Neural progenitor cell (in vitro differentiated cells): ENCODE measurements around the gene NGFR. TPM values are rescaled to one million over a fixed set of nuclear protein-coding genes. Genes with fewer than 3 reads are reported as not detected.

Experiments used
- DNase-seq: peaks from one replicate; pipeline ENCODE4 v3.0.0-alpha.2; 2016; ENCODE audit warnings: low spot score
- H2AFZ ChIP-seq: fragments of 200-600 bp; sonication (generic); replicated peaks from 2 replicates; pipeline ENCODE4 v1.6.1; 2016; ENCODE audit warnings: antibody characterized with exemption
- H3F3A ChIP-seq: fragments of 200-600 bp; sonication (generic); 2 replicates; pipeline ENCODE4 v1.6.1; 2016; ENCODE audit warnings: antibody characterized with exemption, low read depth
- H3K27ac ChIP-seq: fragments of 200-600 bp; sonication (generic); 2 replicates; pipeline ENCODE4 v1.5.1; 2016; ENCODE audit warnings: mild to moderate bottlenecking
- H3K27me3 ChIP-seq: fragments of 200-600 bp; sonication (generic); 2 replicates; pipeline ENCODE4 v1.6.1; 2016; ENCODE audit warnings: mild to moderate bottlenecking, moderate library complexity
- H3K36me3 ChIP-seq: fragments of 200-600 bp; sonication (generic); 2 replicates; pipeline ENCODE4 v1.5.1; 2016
- H3K4me1 ChIP-seq: fragments of 200-600 bp; sonication (generic); 2 replicates; pipeline ENCODE4 v1.6.1; 2016; ENCODE audit warnings: mixed run types
- H3K4me2 ChIP-seq: fragments of 200-600 bp; sonication (generic); 2 replicates; pipeline ENCODE4 v1.6.1; 2016
- H3K4me3 ChIP-seq: fragments of 200-600 bp; sonication (generic); 2 replicates; pipeline ENCODE4 v1.5.1; 2016
- H3K79me2 ChIP-seq: fragments of 200-600 bp; sonication (generic); 2 replicates; pipeline ENCODE4 v1.6.1; 2016; ENCODE audit warnings: low read depth
- H3K9ac ChIP-seq: fragments of 200-600 bp; sonication (generic); 2 replicates; pipeline ENCODE4 v1.6.1; 2016
- H3K9me3 ChIP-seq: fragments of 200-600 bp; sonication (generic); 2 replicates; pipeline ENCODE4 v1.5.1; 2016; ENCODE audit warnings: low read depth
- H4K20me1 ChIP-seq: fragments of 200-600 bp; sonication (generic); 2 replicates; pipeline ENCODE4 v1.6.1; 2016; ENCODE audit warnings: low read depth
- H3K27ac Mint-ChIP-seq: 3 replicates; pipeline ENCODE4 v1.8.0; 2021; ENCODE audit warnings: mixed read lengths
- H3K27me3 Mint-ChIP-seq: 2 replicates; pipeline ENCODE4 v1.8.0; 2022; ENCODE audit warnings: low read depth, mild to moderate bottlenecking, inconsistent platforms, moderate library complexity, mixed read lengths; ENCODE audit not compliant: insufficient read depth
- H3K36me3 Mint-ChIP-seq: 3 replicates; pipeline ENCODE4 v1.8.0; 2021; ENCODE audit warnings: mixed read lengths
- H3K4me1 Mint-ChIP-seq: 3 replicates; pipeline ENCODE4 v1.8.0; 2021; ENCODE audit warnings: mixed read lengths
- H3K4me3 Mint-ChIP-seq: 3 replicates; pipeline ENCODE4 v1.8.0; 2021; ENCODE audit warnings: mild to moderate bottlenecking, moderate library complexity, mixed read lengths
- H3K9me3 Mint-ChIP-seq: 3 replicates; pipeline ENCODE4 v1.8.0; 2020; ENCODE audit warnings: mixed read lengths
- EZH2 ChIP-seq: fragments of 200-600 bp; sonication (generic); IDR thresholded peaks from 2 replicates; pipeline ENCODE4 v1.6.1; 2017; ENCODE audit warnings: antibody characterized with exemption, mild to moderate bottlenecking, moderate library complexity
- EZH2phosphoT487 ChIP-seq: fragments of 200-600 bp; sonication (generic); IDR thresholded peaks from 2 replicates; pipeline ENCODE4 v1.6.1; 2017; ENCODE audit warnings: antibody characterized with exemption
- total RNA-seq: library from RNA; depleted of rRNA; stranded (reverse); fragments of >200 nt; gene quantifications from 2 replicates; pipeline ENCODE4 v1.2.3, GENCODE V29; 2015; ENCODE audit warnings: low replicate concordance
- TF ChIP-seq, protein P1 (sequence below): fragments of 200-600 bp; sonication (generic); IDR thresholded peaks from 2 replicates; pipeline ENCODE4 v1.5.1; 2017; ENCODE audit warnings: antibody characterized with exemption, mild to moderate bottlenecking

The NGFR gene
- total RNA-seq, 1 donor from 2014 or later = 6.6 TPM

DNA sequence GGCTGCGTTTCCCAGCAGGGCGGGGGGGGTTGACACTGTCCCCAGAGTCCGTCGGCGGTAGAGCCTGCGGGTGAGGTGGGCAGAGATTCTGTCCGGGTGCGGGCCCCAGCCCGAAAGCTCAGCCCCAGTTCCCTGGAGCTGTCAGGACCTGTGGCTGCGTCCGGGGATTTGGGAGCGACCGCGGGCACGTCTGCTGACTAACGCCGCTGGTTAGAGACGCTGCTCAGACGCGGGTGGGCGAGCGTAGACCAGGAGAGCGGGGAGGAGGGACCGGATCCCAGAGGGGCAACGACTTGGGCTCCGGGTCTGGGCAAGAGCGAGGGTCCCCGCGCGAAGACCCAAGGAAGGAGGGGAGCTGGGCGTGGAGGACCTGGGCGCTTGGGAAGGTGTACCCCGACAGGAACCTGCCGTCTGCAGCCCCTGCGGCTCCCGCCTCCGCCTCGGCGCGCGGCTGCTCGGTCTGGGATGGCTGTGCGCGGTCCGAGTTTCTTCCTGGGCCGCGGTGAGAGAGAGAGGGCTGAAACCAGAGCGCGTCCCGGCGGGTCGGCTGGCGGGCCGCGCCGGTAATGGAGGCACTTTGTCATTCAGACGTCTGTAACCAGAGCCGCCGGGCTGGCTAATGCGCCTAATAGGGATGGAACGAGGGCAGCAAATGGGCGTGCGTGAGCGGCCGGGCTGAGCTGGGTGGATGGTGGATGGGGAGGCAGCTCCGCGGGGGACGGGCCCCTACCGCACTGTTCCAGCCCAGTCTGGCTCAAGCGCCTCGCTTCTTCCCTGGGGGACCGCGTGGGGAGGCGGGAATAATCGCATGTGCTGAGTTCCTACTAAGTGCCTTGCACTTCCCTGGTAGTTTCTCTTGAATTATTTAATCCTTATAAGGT, 2.3 kb downstream of the NGFR start:
- peak overlapping the region; percentile 99 for H3K4me2 ChIP-seq
- H3K27ac Mint-ChIP-seq = no peak overlapping the region
- H3K27me3 Mint-ChIP-seq = peaks cover 59% of the 10 kb centered on the region
- peaks cover 25% of the 10 kb centered on the region for H4K20me1 ChIP-seq
- H3K79me2 ChIP-seq = no peaks in the 10 kb centered on the region
- TF ChIP-seq EZH2phosphoT487 = peak; percentile 53
- peak; percentile 97 for TF ChIP-seq EZH2
- TF ChIP-seq, protein P1, sequence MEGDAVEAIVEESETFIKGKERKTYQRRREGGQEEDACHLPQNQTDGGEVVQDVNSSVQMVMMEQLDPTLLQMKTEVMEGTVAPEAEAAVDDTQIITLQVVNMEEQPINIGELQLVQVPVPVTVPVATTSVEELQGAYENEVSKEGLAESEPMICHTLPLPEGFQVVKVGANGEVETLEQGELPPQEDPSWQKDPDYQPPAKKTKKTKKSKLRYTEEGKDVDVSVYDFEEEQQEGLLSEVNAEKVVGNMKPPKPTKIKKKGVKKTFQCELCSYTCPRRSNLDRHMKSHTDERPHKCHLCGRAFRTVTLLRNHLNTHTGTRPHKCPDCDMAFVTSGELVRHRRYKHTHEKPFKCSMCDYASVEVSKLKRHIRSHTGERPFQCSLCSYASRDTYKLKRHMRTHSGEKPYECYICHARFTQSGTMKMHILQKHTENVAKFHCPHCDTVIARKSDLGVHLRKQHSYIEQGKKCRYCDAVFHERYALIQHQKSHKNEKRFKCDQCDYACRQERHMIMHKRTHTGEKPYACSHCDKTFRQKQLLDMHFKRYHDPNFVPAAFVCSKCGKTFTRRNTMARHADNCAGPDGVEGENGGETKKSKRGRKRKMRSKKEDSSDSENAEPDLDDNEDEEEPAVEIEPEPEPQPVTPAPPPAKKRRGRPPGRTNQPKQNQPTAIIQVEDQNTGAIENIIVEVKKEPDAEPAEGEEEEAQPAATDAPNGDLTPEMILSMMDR = no peak
- H3K4me3 Mint-ChIP-seq = peak overlapping the region; percentile 82
- H3F3A ChIP-seq = peaks cover 45% of the 10 kb centered on the region
- no peak overlapping the region for H3K27ac ChIP-seq
- no peak overlapping the region for H3K9ac ChIP-seq
- peaks cover 26% of the 10 kb centered on the region for H3K4me1 ChIP-seq
- H3K4me3 ChIP-seq = peak overlapping the region; percentile 88
- H2AFZ ChIP-seq = peak overlapping the region; percentile 17
- H3K36me3 ChIP-seq = no peaks in the 10 kb centered on the region
- peaks cover 68% of the 10 kb centered on the region for H3K27me3 ChIP-seq
- H3K4me1 Mint-ChIP-seq = peaks cover 26% of the 10 kb centered on the region
- DNase-seq = peak; percentile 94
- H3K9me3 Mint-ChIP-seq = no peaks in the 10 kb centered on the region
- H3K9me3 ChIP-seq = no peaks in the 10 kb centered on the region
- H3K36me3 Mint-ChIP-seq = no peaks in the 10 kb centered on the region

DNA sequence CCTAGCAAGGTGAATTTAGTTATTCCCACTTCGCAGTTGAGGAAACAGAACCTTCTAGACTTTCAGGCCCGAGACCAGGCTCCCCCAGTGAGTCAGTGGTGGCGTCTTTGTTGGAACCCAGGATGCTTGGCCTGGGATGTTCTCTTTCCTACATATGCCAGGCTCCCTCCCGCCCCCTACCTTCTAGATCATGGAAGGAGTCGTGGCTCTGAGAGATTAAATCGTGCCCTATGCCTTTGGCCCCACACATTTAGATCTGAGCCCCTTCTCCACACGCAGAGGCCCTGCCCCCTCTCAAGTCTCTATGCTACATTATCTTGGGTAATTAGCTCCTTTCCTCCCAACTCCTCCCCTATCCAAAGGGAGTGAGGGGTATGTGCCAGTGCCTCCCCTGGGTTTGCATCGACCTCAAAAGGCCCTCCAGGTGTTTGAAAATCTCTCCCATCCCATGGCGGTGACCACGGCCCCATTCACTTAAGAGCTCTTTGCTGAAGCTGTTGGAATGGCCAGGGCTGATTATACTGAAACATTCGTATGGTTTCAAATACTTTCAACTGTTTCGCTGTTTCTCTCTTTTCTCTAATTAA, 3.0 kb downstream of the NGFR start:
- Histone ChIP-seq H3K9ac (no peak overlapping the region), H3K36me3 (no peaks in the 10 kb centered on the region), H3K9me3 (no peaks in the 10 kb centered on the region), H3K4me3 (peak overlapping the region; percentile 88), H3F3A (peaks cover 45% of the 10 kb centered on the region), H3K79me2 (no peaks in the 10 kb centered on the region), H3K4me1 (peaks cover 26% of the 10 kb centered on the region), H2AFZ (no peak overlapping the region), H3K4me2 (peak overlapping the region; percentile 99), H4K20me1 (peaks cover 25% of the 10 kb centered on the region), H3K27ac (no peak overlapping the region), H3K27me3 (peaks cover 62% of the 10 kb centered on the region)
- no peaks in the 10 kb centered on the region for H3K9me3 Mint-ChIP-seq
- H3K4me3 Mint-ChIP-seq = peak overlapping the region; percentile 82
- H3K27me3 Mint-ChIP-seq = peaks cover 58% of the 10 kb centered on the region
- DNase-seq = peak; percentile 68
- H3K27ac Mint-ChIP-seq = no peak overlapping the region
- H3K4me1 Mint-ChIP-seq = peaks cover 28% of the 10 kb centered on the region
- no peaks in the 10 kb centered on the region for H3K36me3 Mint-ChIP-seq
- TF ChIP-seq EZH2 (no peak), EZH2phosphoT487 (no peak)
- TF ChIP-seq, protein P1 = peak; percentile 50

DNA sequence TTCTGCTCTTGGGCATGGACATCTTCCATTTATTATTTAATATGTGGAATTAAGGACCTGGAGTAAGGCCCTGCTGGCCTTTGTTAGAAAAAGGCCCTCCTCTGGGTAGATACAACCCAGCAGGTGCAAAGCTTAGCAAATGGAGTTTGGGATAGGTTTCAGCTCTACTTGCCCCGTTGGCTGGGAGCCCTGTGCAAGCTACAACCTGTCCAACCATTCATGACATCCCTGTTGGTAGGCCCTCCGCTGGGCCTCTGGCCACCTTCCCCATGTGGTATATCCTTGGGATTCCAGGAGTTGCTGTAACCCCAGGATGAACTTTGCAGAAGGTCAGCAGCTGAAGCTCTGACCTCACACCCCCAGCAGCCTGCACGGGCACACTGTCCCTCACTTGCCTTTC, 6.4 kb downstream of the NGFR start:
- no peak overlapping the region for H3K4me3 Mint-ChIP-seq
- H3K79me2 ChIP-seq = no peaks in the 10 kb centered on the region
- H3K27ac ChIP-seq = no peak overlapping the region
- peaks cover 41% of the 10 kb centered on the region for H3K27me3 Mint-ChIP-seq
- no peak overlapping the region for H3K4me2 ChIP-seq
- peaks cover 22% of the 10 kb centered on the region for H3K4me1 ChIP-seq
- no peak overlapping the region for H2AFZ ChIP-seq
- H3K9ac ChIP-seq = no peak overlapping the region
- H3K36me3 ChIP-seq = no peaks in the 10 kb centered on the region
- DNase-seq = no peak
- H3K4me3 ChIP-seq = no peak overlapping the region
- no peak overlapping the region for H3K27ac Mint-ChIP-seq
- peaks cover 31% of the 10 kb centered on the region for H3K4me1 Mint-ChIP-seq
- H3K27me3 ChIP-seq = peaks cover 29% of the 10 kb centered on the region
- H3F3A ChIP-seq = peaks cover 25% of the 10 kb centered on the region
- peaks cover 25% of the 10 kb centered on the region for H4K20me1 ChIP-seq
- H3K9me3 Mint-ChIP-seq = no peaks in the 10 kb centered on the region
- TF ChIP-seq EZH2 = no peak
- TF ChIP-seq EZH2phosphoT487 = no peak
- TF ChIP-seq, protein P1 = no peak
- no peaks in the 10 kb centered on the region for H3K9me3 ChIP-seq
- no peaks in the 10 kb centered on the region for H3K36me3 Mint-ChIP-seq
